ENCODE results near the gene HPN.
"Not testable (repeated sequence)": the region's sequence is repeated elsewhere in the genome, so short reads cannot be mapped to it uniquely, and the experiment has no call there.

The HPN gene

DNA sequence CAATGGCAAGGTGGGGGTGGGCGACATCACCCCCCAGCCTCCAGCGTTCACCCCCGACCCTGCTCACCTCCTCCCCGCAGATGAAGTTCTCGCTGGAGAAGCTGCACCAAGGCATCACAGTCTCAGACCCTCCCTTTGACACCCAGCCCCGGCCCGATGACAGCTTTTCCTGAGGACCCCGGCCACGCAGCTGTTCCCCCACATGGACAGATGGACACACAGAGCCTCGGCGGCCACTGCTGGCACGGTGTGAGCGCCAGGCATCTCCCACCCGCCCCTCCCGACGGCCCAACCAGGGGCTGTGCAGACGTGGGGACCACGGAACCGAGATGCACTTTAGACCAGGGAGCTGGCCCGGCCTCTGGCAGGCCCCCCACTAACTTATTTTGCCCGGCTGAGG, 15.6 kb upstream of the HPN start:
- Histone ChIP-seq H3K9me3 (ENCODE audit: severe bottlenecking) (no peaks in the 10 kb centered on the region), H3K36me3 (peaks cover 64% of the 10 kb centered on the region), H3K4me3 (ENCODE audit: low read depth, low read length) (no peak overlapping the region), H3K27ac (peak overlapping the region; percentile 68), H3K27me3 (ENCODE audit: insufficient read depth, low read depth, severe bottlenecking) (no peaks in the 10 kb centered on the region)
- DNase-seq = no peak
- TF ChIP-seq, protein P1, sequence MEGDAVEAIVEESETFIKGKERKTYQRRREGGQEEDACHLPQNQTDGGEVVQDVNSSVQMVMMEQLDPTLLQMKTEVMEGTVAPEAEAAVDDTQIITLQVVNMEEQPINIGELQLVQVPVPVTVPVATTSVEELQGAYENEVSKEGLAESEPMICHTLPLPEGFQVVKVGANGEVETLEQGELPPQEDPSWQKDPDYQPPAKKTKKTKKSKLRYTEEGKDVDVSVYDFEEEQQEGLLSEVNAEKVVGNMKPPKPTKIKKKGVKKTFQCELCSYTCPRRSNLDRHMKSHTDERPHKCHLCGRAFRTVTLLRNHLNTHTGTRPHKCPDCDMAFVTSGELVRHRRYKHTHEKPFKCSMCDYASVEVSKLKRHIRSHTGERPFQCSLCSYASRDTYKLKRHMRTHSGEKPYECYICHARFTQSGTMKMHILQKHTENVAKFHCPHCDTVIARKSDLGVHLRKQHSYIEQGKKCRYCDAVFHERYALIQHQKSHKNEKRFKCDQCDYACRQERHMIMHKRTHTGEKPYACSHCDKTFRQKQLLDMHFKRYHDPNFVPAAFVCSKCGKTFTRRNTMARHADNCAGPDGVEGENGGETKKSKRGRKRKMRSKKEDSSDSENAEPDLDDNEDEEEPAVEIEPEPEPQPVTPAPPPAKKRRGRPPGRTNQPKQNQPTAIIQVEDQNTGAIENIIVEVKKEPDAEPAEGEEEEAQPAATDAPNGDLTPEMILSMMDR (IDR thresholded peaks at IDR 0.05; ENCODE audit: low read depth, low read length) = no peak

DNA sequence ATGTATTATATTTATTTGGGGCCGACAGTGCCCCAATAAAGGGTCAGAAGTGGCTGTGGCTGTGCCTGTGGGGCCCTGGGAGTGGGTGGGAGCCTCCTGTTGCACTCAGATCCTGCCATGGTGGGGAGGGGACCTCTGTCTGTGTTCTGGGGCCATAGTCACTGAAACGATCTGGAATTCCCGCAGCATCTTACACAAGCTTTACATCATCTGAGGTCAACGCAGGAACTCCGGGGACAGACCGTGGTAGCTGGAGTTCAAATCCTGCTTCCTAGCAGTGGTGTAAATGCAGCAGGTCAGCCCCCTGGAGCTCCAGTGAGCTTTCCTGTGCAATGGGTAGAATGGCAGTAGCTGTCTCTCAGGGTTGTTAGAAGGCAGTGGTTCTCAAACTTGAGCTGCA, 15.1 kb upstream of the HPN start:
- Histone ChIP-seq H3K36me3 (peaks cover 60% of the 10 kb centered on the region), H3K9me3 (ENCODE audit: severe bottlenecking) (no peaks in the 10 kb centered on the region), H3K27ac (peak overlapping the region; percentile 68), H3K27me3 (ENCODE audit: insufficient read depth, low read depth, severe bottlenecking) (no peaks in the 10 kb centered on the region), H3K4me3 (ENCODE audit: low read depth, low read length) (no peak overlapping the region)
- DNase-seq = no peak
- TF ChIP-seq, protein P1 (IDR thresholded peaks at IDR 0.05; ENCODE audit: low read depth, low read length) = no peak

DNA sequence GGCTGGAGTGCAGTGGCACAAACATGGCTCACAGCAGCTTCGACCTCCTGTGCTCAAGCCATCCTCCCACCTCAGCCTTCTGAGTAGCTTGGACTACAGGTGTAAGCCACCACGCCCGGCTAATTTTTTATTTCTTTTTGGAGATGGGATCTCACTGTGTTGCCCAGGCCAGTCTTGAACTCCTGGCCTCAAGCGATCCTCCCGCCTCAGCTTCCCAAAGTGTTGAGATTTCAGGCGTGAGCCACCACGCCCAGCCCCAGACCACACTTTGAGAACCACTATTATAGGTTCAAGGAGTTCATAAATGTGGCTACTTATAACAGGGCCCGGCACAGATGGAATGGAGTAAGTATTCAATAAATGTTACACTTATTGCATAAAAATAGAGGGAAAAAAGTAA, 14.5 kb upstream of the HPN start:
- no peak overlapping the region for H3K4me3 ChIP-seq (ENCODE audit: low read depth, low read length)
- no peak for DNase-seq
- no peak overlapping the region for H3K27ac ChIP-seq
- H3K9me3 ChIP-seq (ENCODE audit: severe bottlenecking) = no peaks in the 10 kb centered on the region
- TF ChIP-seq, protein P1 (IDR thresholded peaks at IDR 0.05; ENCODE audit: low read depth, low read length) = no peak
- H3K36me3 ChIP-seq = peaks cover 54% of the 10 kb centered on the region
- H3K27me3 ChIP-seq (ENCODE audit: insufficient read depth, low read depth, severe bottlenecking) = no peaks in the 10 kb centered on the region

DNA sequence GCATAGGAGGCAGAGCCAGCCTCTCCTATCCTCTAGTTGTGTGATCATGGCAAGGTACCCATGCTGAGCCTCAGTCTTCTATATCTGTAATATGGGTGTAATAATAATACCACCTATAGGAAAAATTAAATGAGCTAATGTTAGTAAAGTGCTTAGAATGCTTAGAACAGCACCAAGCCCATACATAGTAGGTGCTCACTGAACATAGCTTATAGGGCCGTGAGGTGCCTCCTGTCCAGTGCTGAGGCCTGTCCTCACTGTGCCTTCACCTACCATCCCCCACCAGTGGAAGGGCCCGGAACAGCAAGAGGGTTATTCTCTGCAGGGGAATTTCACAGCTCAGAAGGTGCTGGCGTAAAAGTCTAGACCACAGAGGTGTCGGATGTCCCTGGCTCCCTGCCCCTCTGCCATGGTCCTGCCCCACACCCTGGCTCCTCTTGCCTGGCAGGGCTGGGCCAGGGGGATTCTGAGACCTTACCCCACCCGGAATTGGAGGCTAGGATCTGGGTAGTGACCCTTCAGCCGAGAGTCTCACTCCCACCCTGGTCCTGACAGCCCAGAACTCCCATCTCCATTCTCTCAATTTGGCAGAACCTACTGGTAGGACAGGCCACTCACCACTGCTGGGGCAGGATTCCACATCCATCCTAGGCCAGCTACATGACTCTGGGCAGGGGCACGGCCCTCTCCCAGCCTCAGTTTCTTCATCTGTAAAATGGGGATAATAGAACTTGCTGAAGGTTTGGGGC, 13.5 kb upstream of the HPN start:
- TF ChIP-seq, protein P1 (IDR thresholded peaks at IDR 0.05; ENCODE audit: low read depth, low read length) = no peak
- Histone ChIP-seq H3K27me3 (ENCODE audit: insufficient read depth, low read depth, severe bottlenecking) (no peaks in the 10 kb centered on the region), H3K9me3 (ENCODE audit: severe bottlenecking) (no peaks in the 10 kb centered on the region), H3K27ac (no peak overlapping the region), H3K36me3 (peaks cover 57% of the 10 kb centered on the region), H3K4me3 (ENCODE audit: low read depth, low read length) (no peak overlapping the region)
- DNase-seq = no peak

DNA sequence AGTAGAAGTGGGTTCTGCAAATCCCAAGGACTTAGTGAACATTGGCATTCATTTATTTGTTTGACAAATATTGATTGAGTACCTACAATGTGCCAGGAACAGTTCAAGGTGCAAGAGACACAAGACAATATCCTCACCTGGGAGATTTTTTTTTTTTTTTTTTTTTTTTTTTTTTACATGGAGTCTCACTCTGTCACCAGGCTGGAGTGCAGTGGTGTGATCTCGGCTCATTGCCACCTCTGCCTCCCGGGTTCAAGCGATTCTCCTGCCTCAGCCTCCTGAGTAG, 13.0 kb upstream of the HPN start:
- not testable (repeated sequence) for DNase-seq; H3K27me3 ChIP-seq (ENCODE audit: insufficient read depth, low read depth, severe bottlenecking); H3K27ac ChIP-seq; H3K4me3 ChIP-seq (ENCODE audit: low read depth, low read length); H3K9me3 ChIP-seq (ENCODE audit: severe bottlenecking)
- H3K36me3 ChIP-seq = peaks cover 57% of the 10 kb centered on the region

DNA sequence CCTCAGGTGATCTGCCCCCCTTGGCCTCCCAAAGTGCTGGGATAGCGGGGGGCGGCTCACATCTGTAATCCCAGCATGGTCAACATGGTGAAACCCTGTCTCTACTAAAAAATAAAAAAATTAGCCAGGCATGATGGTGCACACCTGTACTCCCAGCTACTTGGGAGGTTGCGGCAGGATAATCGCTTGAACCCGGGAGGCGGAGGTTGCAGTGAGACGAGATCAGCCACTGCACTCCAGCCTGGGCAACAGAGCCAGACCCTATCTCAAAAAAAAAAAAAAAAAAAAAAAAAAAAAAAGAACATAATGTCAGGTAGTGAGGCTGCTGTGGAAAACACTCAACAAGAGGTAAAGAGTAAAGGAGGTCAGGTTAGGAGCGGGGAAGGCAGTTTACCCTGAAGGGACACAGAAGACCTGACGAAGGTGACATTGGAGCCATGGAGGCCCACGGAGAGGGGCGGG, 12.2 kb upstream of the HPN start:
- H3K27me3 ChIP-seq (ENCODE audit: insufficient read depth, low read depth, severe bottlenecking); H3K27ac ChIP-seq; H3K9me3 ChIP-seq (ENCODE audit: severe bottlenecking); DNase-seq; H3K4me3 ChIP-seq (ENCODE audit: low read depth, low read length): not testable (repeated sequence)
- H3K36me3 ChIP-seq = peaks cover 57% of the 10 kb centered on the region

DNA sequence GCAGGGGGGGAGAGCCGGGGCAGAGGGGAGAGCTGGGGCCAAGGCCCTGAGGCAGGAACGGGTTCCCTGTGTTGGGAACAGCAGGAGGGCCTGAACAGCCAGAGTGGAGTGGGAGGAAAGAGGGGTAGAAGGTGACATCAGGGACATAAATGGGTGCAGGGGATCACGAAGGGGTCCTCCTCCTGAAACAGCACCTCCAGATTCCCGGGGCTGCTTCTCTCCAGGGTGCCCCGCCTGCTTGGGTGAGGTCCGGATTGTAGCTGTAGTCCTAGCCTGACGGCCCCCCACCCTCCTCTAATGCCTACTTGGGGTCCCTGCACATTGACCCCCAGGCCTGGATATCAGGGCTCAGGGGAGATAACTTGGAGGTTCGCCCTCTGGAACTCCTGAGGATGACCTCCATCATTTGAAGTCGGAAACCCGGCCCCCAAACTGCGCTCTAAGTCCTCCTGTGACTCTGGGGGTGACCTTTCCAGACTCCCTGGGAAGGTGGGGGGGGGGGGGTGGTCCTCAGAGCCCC, 11.7 kb upstream of the HPN start:
- no peaks in the 10 kb centered on the region for H3K27me3 ChIP-seq (ENCODE audit: insufficient read depth, low read depth, severe bottlenecking)
- H3K27ac ChIP-seq = peak overlapping the region; percentile 66
- peaks cover 57% of the 10 kb centered on the region for H3K36me3 ChIP-seq
- peak overlapping the region; percentile 53 for H3K4me3 ChIP-seq (ENCODE audit: low read depth, low read length)
- TF ChIP-seq, protein P1 (IDR thresholded peaks at IDR 0.05; ENCODE audit: low read depth, low read length) = no peak
- no peaks in the 10 kb centered on the region for H3K9me3 ChIP-seq (ENCODE audit: severe bottlenecking)
- peak; percentile 33 for DNase-seq

All from WERI-Rb-1 (cell line).